HAP-1 (cell line): Measurements from ENCODE around the gene SH2D6.
"Not testable (repeated sequence)": the region's sequence is repeated elsewhere in the genome, so short reads cannot be mapped to it uniquely, and the experiment has no call there.

Experiments
- DNase-seq, 2 experiments: peaks; one replicate each; pipeline ENCODE4 v3.0.0-alpha.2; 2016 to 2020; ENCODE audit warnings: low spot score in 2 of 2
- H3K27me3 ChIP-seq: fragments of 250-450 bp; sonication (Bioruptor Pico); 2 replicates; pipeline ENCODE4 v1.5.1; 2020; ENCODE audit warnings: low read depth, mild to moderate bottlenecking, moderate library complexity
- H3K36me3 ChIP-seq: fragments of 250-450 bp; sonication (Bioruptor Pico); replicated peaks from 2 replicates; pipeline ENCODE4 v1.5.1; 2020; ENCODE audit warnings: mild to moderate bottlenecking
- H3K4me1 ChIP-seq: fragments of 250-450 bp; sonication (Bioruptor Pico); 2 replicates; pipeline ENCODE4 v1.5.1; 2020; ENCODE audit warnings: mild to moderate bottlenecking
- H3K4me3 ChIP-seq: fragments of 250-450 bp; sonication (Bioruptor Pico); 2 replicates; pipeline ENCODE4 v1.5.1; 2020; ENCODE audit warnings: mild to moderate bottlenecking, moderate library complexity
- H3K9me3 ChIP-seq: fragments of 250-450 bp; sonication (Bioruptor Pico); 2 replicates; pipeline ENCODE4 v1.5.1; 2020; ENCODE audit warnings: mild to moderate bottlenecking, moderate library complexity
- in situ Hi-C: fragments of 300-500 bp; cut with MboI; formaldehyde crosslinking; loops from 3 replicates; pipeline ENCODE4 v1.14.3; 2020; ENCODE audit warnings: low sequenced_read_pairs, inconsistent platforms, mixed read lengths

The SH2D6 gene

DNA sequence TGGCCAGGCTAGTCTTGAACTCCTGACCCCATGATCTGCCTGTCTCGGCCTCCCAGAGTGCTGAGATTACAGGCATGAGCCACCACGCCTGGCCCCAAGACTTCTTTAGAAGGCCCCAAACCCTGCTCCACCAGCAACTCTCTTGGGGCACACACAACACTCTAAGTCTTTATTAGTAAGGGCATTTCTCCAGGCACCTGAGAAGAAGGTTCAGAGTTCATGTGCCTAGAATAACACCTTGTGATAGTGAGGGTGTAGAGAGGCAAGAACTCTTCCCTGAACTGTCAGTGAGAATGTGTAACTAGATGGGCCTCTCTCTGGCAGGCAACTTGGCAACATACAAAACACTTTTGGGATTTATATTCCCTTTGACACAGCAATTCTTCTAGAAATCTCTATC is 43.8 kb downstream of the SH2D6 start:
- Histone ChIP-seq H3K9me3 (no peaks in the 10 kb centered on the region), H3K27me3 (no peaks in the 10 kb centered on the region), H3K36me3 (no peaks in the 10 kb centered on the region), H3K4me1 (peaks cover 7% of the 10 kb centered on the region), H3K4me3 (no peak overlapping the region)
- no peak for DNase-seq
- in situ Hi-C loops, result no loop called here

- Histone ChIP-seq H3K9me3 (no peaks in the 10 kb centered on the region), H3K27me3 (no peaks in the 10 kb centered on the region), H3K4me3 (no peak overlapping the region), H3K36me3 (no peaks in the 10 kb centered on the region), H3K4me1 (peaks cover 8% of the 10 kb centered on the region; the same call in 1 of the 2 replicates)
- no peak for DNase-seq
- in situ Hi-C loops, result no loop called here
Measured at GRCh38 chr2:85468096-85468703, 49.7 kb downstream of the SH2D6 start.

- H3K9me3 ChIP-seq, result no peaks in the 10 kb centered on the region
- in situ Hi-C loops, result no loop called here
- peaks cover 8% of the 10 kb centered on the region; the same call in 1 of the 2 replicates for H3K4me1 ChIP-seq
- no peaks in the 10 kb centered on the region for H3K36me3 ChIP-seq
- H3K4me3 ChIP-seq, result no peak overlapping the region
- peak; percentile 41 to 61 for DNase-seq
- H3K27me3 ChIP-seq, result no peaks in the 10 kb centered on the region
Measured at GRCh38 chr2:85468704-85469349, 50.3 kb downstream of the SH2D6 start.

- Histone ChIP-seq H3K4me1 (peaks cover 8% of the 10 kb centered on the region; the same call in 1 of the 2 replicates), H3K9me3 (no peaks in the 10 kb centered on the region), H3K4me3 (no peak overlapping the region), H3K27me3 (no peaks in the 10 kb centered on the region), H3K36me3 (no peaks in the 10 kb centered on the region)
- DNase-seq, result no peak
- in situ Hi-C loops, result no loop called here
Measured at GRCh38 chr2:85470850-85471800, 52.6 kb downstream of the SH2D6 start.

DNA sequence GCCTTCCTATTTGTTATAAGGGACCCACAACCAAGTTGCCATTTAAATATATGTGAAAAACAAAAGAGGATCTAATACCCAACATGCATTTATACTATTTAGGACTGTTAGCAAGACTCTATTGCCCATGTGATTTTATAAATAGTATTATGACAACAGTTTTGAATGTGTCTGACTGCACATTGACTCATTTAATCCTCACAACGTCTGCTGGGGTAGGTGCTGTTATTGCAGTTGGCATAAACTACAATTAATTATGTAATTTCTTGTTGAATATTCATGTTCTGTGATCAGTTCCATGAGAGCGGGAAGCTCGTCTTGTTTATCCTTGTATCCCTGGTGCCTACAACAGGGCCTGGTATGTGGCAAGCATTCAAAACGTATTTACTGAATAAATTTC is 53.7 kb downstream of the SH2D6 start:
- H3K9me3 ChIP-seq, result no peaks in the 10 kb centered on the region
- no peaks in the 10 kb centered on the region for H3K27me3 ChIP-seq
- in situ Hi-C loops, result no loop called here
- H3K4me1 ChIP-seq, result peaks cover 8% of the 10 kb centered on the region; the same call in 1 of the 2 replicates
- no peaks in the 10 kb centered on the region for H3K36me3 ChIP-seq
- no peak for DNase-seq
- no peak overlapping the region for H3K4me3 ChIP-seq

GRCh38 chr2:85475799-85476490 is 57.4 kb downstream of the SH2D6 start:
- H3K36me3 ChIP-seq, result no peaks in the 10 kb centered on the region
- H3K4me1 ChIP-seq, result no peaks in the 10 kb centered on the region
- DNase-seq, result no peak
- in situ Hi-C loops, result no loop called here
- no peaks in the 10 kb centered on the region for H3K27me3 ChIP-seq
- no peaks in the 10 kb centered on the region for H3K9me3 ChIP-seq
- no peak overlapping the region for H3K4me3 ChIP-seq

DNA sequence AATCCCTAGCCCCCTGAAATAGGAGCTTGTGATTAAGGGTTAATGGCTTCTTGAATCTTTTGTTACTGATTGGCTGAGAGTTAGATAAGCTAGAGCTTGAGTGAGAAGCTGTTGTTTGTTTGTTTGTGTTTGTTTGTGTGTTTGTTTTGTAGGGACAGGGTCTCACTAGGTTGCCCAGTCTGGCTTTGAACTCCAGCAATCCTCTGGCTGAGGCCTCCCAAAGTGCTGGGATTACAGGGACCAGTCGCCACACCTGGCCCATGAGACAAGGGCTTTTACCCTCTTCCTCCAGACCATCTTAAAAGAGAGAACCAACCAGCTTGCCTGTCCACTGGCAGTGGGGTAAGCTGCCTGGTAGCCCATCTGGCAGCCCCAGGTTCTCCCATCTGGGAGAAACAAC is 58.1 kb downstream of the SH2D6 start:
- in situ Hi-C loops, result no loop called here
- DNase-seq, result no peak
- H3K27me3 ChIP-seq, result no peaks in the 10 kb centered on the region
- no peaks in the 10 kb centered on the region for H3K9me3 ChIP-seq
- no peaks in the 10 kb centered on the region for H3K4me1 ChIP-seq
- H3K36me3 ChIP-seq, result no peaks in the 10 kb centered on the region
- no peak overlapping the region for H3K4me3 ChIP-seq

- in situ Hi-C loops, result no loop called here
- Histone ChIP-seq H3K27me3 (no peaks in the 10 kb centered on the region), H3K4me1 (no peaks in the 10 kb centered on the region), H3K36me3 (no peaks in the 10 kb centered on the region), H3K9me3 (no peaks in the 10 kb centered on the region), H3K4me3 (no peak overlapping the region)
- DNase-seq, result no peak
Measured at GRCh38 chr2:85477884-85478283, 59.4 kb downstream of the SH2D6 start.

- in situ Hi-C loops, result no loop called here
- Histone ChIP-seq H3K36me3 (no peaks in the 10 kb centered on the region), H3K4me1 (no peaks in the 10 kb centered on the region), H3K9me3 (no peaks in the 10 kb centered on the region), H3K4me3 (no peak overlapping the region), H3K27me3 (no peaks in the 10 kb centered on the region)
- DNase-seq, result no peak
Measured at GRCh38 chr2:85481818-85482777, 63.6 kb downstream of the SH2D6 start.

GRCh38 chr2:85484615-85485014 is 66.1 kb downstream of the SH2D6 start:
- H3K36me3 ChIP-seq, H3K9me3 ChIP-seq, DNase-seq, H3K4me1 ChIP-seq, in situ Hi-C loops, H3K4me3 ChIP-seq, H3K27me3 ChIP-seq: not testable (repeated sequence)

- H3K4me1 ChIP-seq, result no peaks in the 10 kb centered on the region
- no peaks in the 10 kb centered on the region for H3K27me3 ChIP-seq
- DNase-seq, result no peak
- in situ Hi-C loops, result no loop called here
- H3K4me3 ChIP-seq, result no peak overlapping the region
- no peaks in the 10 kb centered on the region for H3K9me3 ChIP-seq
- H3K36me3 ChIP-seq, result no peaks in the 10 kb centered on the region
Measured at GRCh38 chr2:85485815-85486214, 67.3 kb downstream of the SH2D6 start.
